Peyer's patch (tissue), 4 donors: ENCODE measurements around the gene FNDC5. TPM values are rescaled to one million over a fixed set of nuclear protein-coding genes. Genes with fewer than 3 reads are reported as not detected.
A peak's percentile ranks its signal among the peaks of the same experiment; 100 is the strongest.

Source experiments
- DNase-seq, 3 donors: peaks; one replicate each; pipeline ENCODE4 v3.0.0-alpha.2; 2017 to 2019
- H3K27ac ChIP-seq, 4 donors: fragments of 200-600 bp; sonication (generic); one replicate each; pipeline ENCODE4 v1.5.1; 2016 to 2019
- H3K27me3 ChIP-seq, 2 donors: fragments of 200-600 bp; sonication (generic); one replicate each; pipeline ENCODE4 v1.5.1; 2019
- H3K36me3 ChIP-seq, 3 donors: fragments of 200-600 bp; sonication (generic); one replicate each; pipeline ENCODE4 v1.5.1; 2016 to 2019
- H3K4me1 ChIP-seq, 4 donors: fragments of 200-600 bp; sonication (generic); one replicate each; pipeline ENCODE4 v1.5.1; 2016 to 2019
- H3K4me3 ChIP-seq, 4 donors: fragments of 200-600 bp; sonication (generic); 1 replicate in 3 of 4; 2 replicates in 1 of 4; pipeline ENCODE4 v1.5.1; 2016 to 2019; ENCODE audit warnings: mild to moderate bottlenecking in 1 of 4
- H3K9me3 ChIP-seq, 4 donors: fragments of 200-600 bp; sonication (generic); one replicate each; pipeline ENCODE4 v1.5.1; 2016 to 2019; ENCODE audit warnings: mild to moderate bottlenecking in 1 of 4
- CTCF ChIP-seq, 6 experiments: fragments of 450-650 bp in 4 of 6; fragments of 200-600 bp in 2 of 6; sonication (generic) in 1 of 6; IDR thresholded peaks; one replicate each; pipeline ENCODE4 v1.5.1; 2017 to 2019; ENCODE audit warnings: antibody characterized with exemption in 6 of 6, mild to moderate bottlenecking in 3 of 6, moderate library complexity in 1 of 6
- POLR2A ChIP-seq, 2 donors: fragments of 450-650 bp; IDR thresholded peaks; one replicate each; pipeline ENCODE4 v1.5.1; 2017; ENCODE audit warnings: antibody characterized with exemption in 2 of 2, mild to moderate bottlenecking in 2 of 2, moderate library complexity in 2 of 2
- total RNA-seq, 4 donors: library from RNA; depleted of rRNA; stranded (reverse); fragments of >200 nt; gene quantifications; one replicate each; pipeline ENCODE4 v1.1.0, GENCODE V29; 2016

The FNDC5 gene
- total RNA-seq, 4 donors from 2014 or later, result 1.8 TPM; not detected in 3

- Histone ChIP-seq H3K9me3 (no peaks in the 10 kb centered on the region), H3K27ac (no peak overlapping the region), H3K4me3 (no peak overlapping the region), H3K4me1 (peaks cover 0 to 19% (median 3%) of the 10 kb centered on the region in 4 donors), H3K36me3 (no peaks in the 10 kb centered on the region), H3K27me3 (peaks cover 0 to 16% of the 10 kb centered on the region in 2 donors)
- DNase-seq, result no peak
- TF ChIP-seq POLR2A (IDR thresholded peaks at IDR 0.05), result no peak
- TF ChIP-seq CTCF (IDR thresholded peaks at IDR 0.05), result no peak
These were observed 14.9 kb upstream of the FNDC5 start for GRCh38 chr1:32885676-32886003.

GRCh38 chr1:32884726-32885125 is 14.0 kb upstream of the FNDC5 start:
- Histone ChIP-seq H3K36me3 (no peaks in the 10 kb centered on the region), H3K27me3 (peaks cover 0 to 16% of the 10 kb centered on the region in 2 donors), H3K27ac (no peak overlapping the region), H3K9me3 (no peaks in the 10 kb centered on the region), H3K4me3 (no peak overlapping the region), H3K4me1 (peaks cover 0 to 19% (median 3%) of the 10 kb centered on the region in 4 donors)
- TF ChIP-seq POLR2A (IDR thresholded peaks at IDR 0.05), result no peak
- no peak for TF ChIP-seq CTCF (IDR thresholded peaks at IDR 0.05)
- DNase-seq, result no peak

- TF ChIP-seq CTCF (IDR thresholded peaks at IDR 0.05) (no peak), POLR2A (IDR thresholded peaks at IDR 0.05) (no peak)
- Histone ChIP-seq H3K36me3 (no peaks in the 10 kb centered on the region), H3K4me3 (no peak overlapping the region), H3K27me3 (peaks cover 0 to 16% of the 10 kb centered on the region in 2 donors), H3K9me3 (no peaks in the 10 kb centered on the region), H3K27ac (no peak overlapping the region), H3K4me1 (peaks cover 0 to 19% (median 3%) of the 10 kb centered on the region in 4 donors)
- DNase-seq, result no peak
These were observed 13.3 kb upstream of the FNDC5 start for GRCh38 chr1:32884032-32884372.

- Histone ChIP-seq H3K36me3 (no peaks in the 10 kb centered on the region), H3K27me3 (peaks cover 0 to 16% of the 10 kb centered on the region in 2 donors), H3K9me3 (no peaks in the 10 kb centered on the region), H3K27ac (no peak overlapping the region), H3K4me3 (no peak overlapping the region), H3K4me1 (peaks cover 0 to 19% (median 3%) of the 10 kb centered on the region in 4 donors)
- no peak for DNase-seq
- TF ChIP-seq POLR2A (IDR thresholded peaks at IDR 0.05) (no peak), CTCF (IDR thresholded peaks at IDR 0.05) (no peak)
These were observed 12.8 kb upstream of the FNDC5 start for GRCh38 chr1:32883338-32884031.

GRCh38 chr1:32881871-32882850 is 11.4 kb upstream of the FNDC5 start:
- peaks cover 0 to 19% (median 3%) of the 10 kb centered on the region in 4 donors for H3K4me1 ChIP-seq
- peaks cover 0 to 15% of the 10 kb centered on the region in 2 donors for H3K27me3 ChIP-seq
- no peak overlapping the region for H3K4me3 ChIP-seq
- TF ChIP-seq POLR2A (IDR thresholded peaks at IDR 0.05) (no peak), CTCF (IDR thresholded peaks at IDR 0.05) (no peak)
- DNase-seq, result peak in 1 of 3 donors; percentile 36
- no peaks in the 10 kb centered on the region for H3K36me3 ChIP-seq
- H3K9me3 ChIP-seq, result no peaks in the 10 kb centered on the region
- no peak overlapping the region for H3K27ac ChIP-seq
